GM23338 (cell line): ENCODE measurements around the gene MMP15.

Source experiments
- CREB1 ChIP-seq: fragments of 250-450 bp; sonication (Bioruptor Pico); IDR thresholded peaks from 2 replicates; pipeline ENCODE4 v1.5.0; 2020; ENCODE audit warnings: low read depth, mild to moderate bottlenecking, moderate library complexity
- CTCF ChIP-seq, 2 experiments: fragments of 200-600 bp in 1 of 2; sonication (generic) in 1 of 2; conservative IDR thresholded peaks; 2 replicates each; pipeline versions ENCODE4 v1.5.1 to v1.6.1; 2016 to 2017; ENCODE audit warnings: antibody characterized with exemption in 2 of 2, low read depth in 2 of 2, mild to moderate bottlenecking in 2 of 2, moderate library complexity in 1 of 2
- EZH2 ChIP-seq: fragments of 200-600 bp; sonication (generic); IDR thresholded peaks from one replicate; pipeline ENCODE4 v1.8.0; 2017; ENCODE audit warnings: antibody characterized with exemption, mild to moderate bottlenecking, low read depth; ENCODE audit not compliant: unreplicated experiment
- EZH2phosphoT487 ChIP-seq: fragments of 200-600 bp; sonication (generic); IDR thresholded peaks from one replicate; pipeline ENCODE4 v1.8.1; 2018; ENCODE audit warnings: antibody characterized with exemption; ENCODE audit not compliant: unreplicated experiment
- STAT1 ChIP-seq: IDR thresholded peaks from one replicate; pipeline ENCODE4 v1.6.1; 2016; ENCODE audit warnings: antibody characterized with exemption; ENCODE audit not compliant: unreplicated experiment

- TF ChIP-seq EZH2 (no peak), CTCF (conservative IDR thresholded peaks at IDR 0.05; ENCODE audit: low read depth in 2 of 2) (no peak), EZH2phosphoT487 (no peak), STAT1 (no peak), CREB1 (CRISPR knock-in tag) (no peak)
Measured at GRCh38 chr16:58074657-58075056, 49.1 kb downstream of the MMP15 start.
